GM12892 (cell line): ENCODE results near the gene PPP6R2.

Source experiments
- POLR2A ChIP-seq: IDR thresholded peaks from 2 replicates; pipeline ENCODE4 v1.6.1; 2011; ENCODE audit warnings: low read depth, low read length, control low read depth
- POLR2AphosphoS5 ChIP-seq: IDR thresholded peaks from 2 replicates; pipeline ENCODE4 v1.6.1; 2011; ENCODE audit warnings: low read depth, low read length, control low read depth
- TAF1 ChIP-seq: IDR thresholded peaks from 2 replicates; pipeline ENCODE4 v1.6.1; 2011; ENCODE audit warnings: low read depth, mild to moderate bottlenecking, control low read depth, low read length, borderline replicate concordance

DNA sequence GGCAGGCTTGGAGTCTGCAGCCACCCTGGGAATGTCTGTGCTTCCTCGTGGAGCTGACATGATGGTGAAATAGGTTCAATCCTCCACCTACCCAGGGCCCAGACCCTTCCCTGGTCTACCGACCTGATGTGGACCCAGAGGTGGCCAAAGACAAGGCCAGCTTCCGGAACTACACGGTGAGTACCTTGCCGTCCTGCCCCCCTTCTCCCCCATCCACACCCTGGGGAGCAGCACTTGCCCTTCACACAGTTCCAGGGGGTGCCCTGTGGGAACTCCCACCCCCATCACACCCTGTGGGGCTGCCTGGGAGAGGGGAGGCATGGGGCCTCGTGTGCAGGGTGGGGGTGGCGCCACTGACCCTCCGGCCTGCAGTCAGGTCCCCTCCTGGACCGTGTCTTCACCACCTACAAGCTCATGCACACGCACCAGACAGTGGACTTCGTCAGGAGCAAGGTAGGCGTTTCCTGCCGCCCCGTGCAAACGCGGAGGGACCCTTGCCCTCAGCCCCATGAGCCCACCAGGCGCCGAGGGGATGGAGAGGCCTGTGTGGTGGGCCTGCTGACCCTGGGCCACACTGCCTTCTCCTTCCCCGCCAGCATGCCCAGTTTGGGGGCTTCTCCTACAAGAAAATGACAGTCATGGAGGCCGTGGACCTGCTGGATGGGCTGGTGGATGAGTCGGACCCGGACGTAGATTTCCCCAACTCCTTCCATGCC is 144.3 kb downstream of the PPP6R2 start:
- TF ChIP-seq POLR2AphosphoS5, result no peak
- TF ChIP-seq POLR2A, result no peak
- TF ChIP-seq TAF1, result no peak
